ENCODE results near the gene SPAG6. TPM values are rescaled to one million over a fixed set of nuclear protein-coding genes. Genes with fewer than 3 reads are reported as not detected.

The SPAG6 gene
- total and polyA plus RNA-seq, 9 of the 15 experiments (the other 6 are each of a cell fraction or from before 2014, with no cell fraction given) = 3.5 to 23.1 (median 11.8) TPM

DNA sequence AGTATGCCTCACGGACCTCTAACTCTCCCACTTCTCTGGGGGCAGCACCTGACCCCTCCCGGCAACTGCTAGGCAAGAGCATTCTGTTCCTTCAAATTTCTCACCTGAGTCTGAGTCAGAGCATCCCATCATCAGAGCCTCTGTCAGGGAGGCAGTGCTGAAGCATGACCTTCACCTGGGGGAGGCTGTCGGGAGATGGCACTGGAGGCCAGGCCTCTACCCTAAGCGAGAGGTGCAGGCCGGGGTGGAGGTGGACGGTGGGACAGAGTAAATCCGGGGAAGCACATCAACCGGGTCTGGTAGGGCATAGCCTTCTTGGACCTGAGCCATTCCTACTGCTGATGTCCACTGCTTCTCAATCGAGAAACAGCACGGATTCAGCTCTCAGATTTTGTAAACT is 90.4 kb downstream of the SPAG6 start (continued):
- TF ChIP-seq, protein P1, sequence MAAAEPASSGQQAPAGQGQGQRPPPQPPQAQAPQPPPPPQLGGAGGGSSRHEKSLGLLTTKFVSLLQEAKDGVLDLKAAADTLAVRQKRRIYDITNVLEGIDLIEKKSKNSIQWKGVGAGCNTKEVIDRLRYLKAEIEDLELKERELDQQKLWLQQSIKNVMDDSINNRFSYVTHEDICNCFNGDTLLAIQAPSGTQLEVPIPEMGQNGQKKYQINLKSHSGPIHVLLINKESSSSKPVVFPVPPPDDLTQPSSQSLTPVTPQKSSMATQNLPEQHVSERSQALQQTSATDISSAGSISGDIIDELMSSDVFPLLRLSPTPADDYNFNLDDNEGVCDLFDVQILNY (CRISPR knock-in tag; IDR thresholded peaks at IDR 0.05) = no peak
- TF ChIP-seq FOXJ3 (CRISPR knock-in tag; IDR thresholded peaks at IDR 0.05) = no peak

DNA sequence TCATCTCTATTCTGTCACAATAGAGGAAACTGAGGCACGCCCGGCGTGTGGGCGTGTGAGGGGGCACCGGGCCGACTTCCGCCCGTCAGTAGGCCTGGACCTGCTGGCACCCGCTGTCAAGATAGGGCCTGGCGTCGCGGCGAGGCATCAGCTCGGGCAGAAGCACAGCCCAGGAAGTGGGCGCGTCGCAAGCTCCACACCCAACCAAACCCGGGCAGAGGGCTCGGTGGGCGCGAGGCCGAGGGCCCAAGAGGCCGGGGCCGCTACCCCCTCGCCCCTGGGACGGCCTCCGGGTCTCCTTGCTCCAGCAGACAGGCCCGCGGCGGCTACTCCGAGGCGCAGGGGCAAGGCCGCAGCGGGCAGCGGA is 91.2 kb downstream of the SPAG6 start:
- intact Hi-C loops (cut with micrococcal nuclease) = no loop called here
- TF ChIP-seq, protein P2, sequence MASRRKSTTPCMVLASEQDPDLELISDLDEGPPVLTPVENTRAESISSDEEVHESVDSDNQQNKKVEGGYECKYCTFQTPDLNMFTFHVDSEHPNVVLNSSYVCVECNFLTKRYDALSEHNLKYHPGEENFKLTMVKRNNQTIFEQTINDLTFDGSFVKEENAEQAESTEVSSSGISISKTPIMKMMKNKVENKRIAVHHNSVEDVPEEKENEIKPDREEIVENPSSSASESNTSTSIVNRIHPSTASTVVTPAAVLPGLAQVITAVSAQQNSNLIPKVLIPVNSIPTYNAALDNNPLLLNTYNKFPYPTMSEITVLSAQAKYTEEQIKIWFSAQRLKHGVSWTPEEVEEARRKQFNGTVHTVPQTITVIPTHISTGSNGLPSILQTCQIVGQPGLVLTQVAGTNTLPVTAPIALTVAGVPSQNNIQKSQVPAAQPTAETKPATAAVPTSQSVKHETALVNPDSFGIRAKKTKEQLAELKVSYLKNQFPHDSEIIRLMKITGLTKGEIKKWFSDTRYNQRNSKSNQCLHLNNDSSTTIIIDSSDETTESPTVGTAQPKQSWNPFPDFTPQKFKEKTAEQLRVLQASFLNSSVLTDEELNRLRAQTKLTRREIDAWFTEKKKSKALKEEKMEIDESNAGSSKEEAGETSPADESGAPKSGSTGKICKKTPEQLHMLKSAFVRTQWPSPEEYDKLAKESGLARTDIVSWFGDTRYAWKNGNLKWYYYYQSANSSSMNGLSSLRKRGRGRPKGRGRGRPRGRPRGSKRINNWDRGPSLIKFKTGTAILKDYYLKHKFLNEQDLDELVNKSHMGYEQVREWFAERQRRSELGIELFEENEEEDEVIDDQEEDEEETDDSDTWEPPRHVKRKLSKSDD (conservative IDR thresholded peaks at IDR 0.05; ENCODE audit: low read length) = no peak
- TF ChIP-seq ZSCAN32 (CRISPR knock-in tag; IDR thresholded peaks at IDR 0.05) (no peak), ASH1L (IDR thresholded peaks at IDR 0.05; ENCODE audit: borderline replicate concordance, low read depth, partially characterized antibody) (no peak), KAT8 (IDR thresholded peaks at IDR 0.05; ENCODE audit: low read depth) (no peak), ZNF511 (CRISPR knock-in tag; IDR thresholded peaks at IDR 0.05) (no peak), SNRNP70 (optimal IDR thresholded peaks at IDR 0.05; ENCODE audit: low read depth, low read length) (no peak), THRB (CRISPR knock-in tag; conservative IDR thresholded peaks at IDR 0.05) (no peak), LARP7 (IDR thresholded peaks at IDR 0.05) (no peak), ZNF785 (CRISPR knock-in tag; IDR thresholded peaks at IDR 0.05) (no peak), CREB3L1 (IDR thresholded peaks at IDR 0.05; ENCODE audit: borderline replicate concordance, low read depth) (no peak), SRSF3 (IDR thresholded peaks at IDR 0.05; ENCODE audit: insufficient read depth, low read length) (no peak)

More for the DNA sequence above, 91.2 kb downstream of the SPAG6 start:
- Histone ChIP-seq H3K4me1 (replicated peaks in 1 of 2; ENCODE audit: control insufficient read depth in 2 of 2, insufficient read depth in 2 of 2, low read length in 2 of 2) (peaks cover 9 to 14% of the 10 kb centered on the region in 2 experiments; a peak in 3 of 5 replicates), H3K36me3 (ENCODE audit: control insufficient read depth, insufficient read depth, low read length) (no peaks in the 10 kb centered on the region), H3K27me3 (ENCODE audit: control insufficient read depth in 2 of 2, insufficient read depth in 2 of 2, low read length in 2 of 2) (no peaks in the 10 kb centered on the region), H3K27ac (ENCODE audit: extremely low read depth, low read depth, low read length) (no peak overlapping the region), H3K9me3 (replicated peaks; ENCODE audit: control insufficient read depth, insufficient read depth, low read depth, low read length) (peaks cover 1% of the 10 kb centered on the region; the same call in 1 of the 2 replicates), H4K20me1 (replicated peaks; ENCODE audit: control insufficient read depth, insufficient read depth, low read length) (no peaks in the 10 kb centered on the region), H3K4me2 (ENCODE audit: insufficient read depth, low read length) (no peak overlapping the region), H3K79me2 (ENCODE audit: control insufficient read depth, insufficient read depth, low read length) (no peaks in the 10 kb centered on the region), H3K9ac (ENCODE audit: insufficient read depth in 1 of 2, low read depth in 2 of 2, low read length in 2 of 2) (no peak overlapping the region), H3K4me3 (no peak overlapping the region), H2AFZ (ENCODE audit: low read depth, low read length) (no peak overlapping the region), H3K9me1 (ENCODE audit: control insufficient read depth, insufficient read depth, low read length) (no peaks in the 10 kb centered on the region)
- ATAC-seq (no peak), FAIRE-seq (no peak), DNase-seq (ENCODE audit: extremely low read depth in 1 of 4, low spot score in 3 of 4) (no peak)
- 89% methylated on average over 14 of the region's 35 CpGs for WGBS (ENCODE audit: insufficient coverage, low coverage, missing lambda C conversion rate)
- no TSS peak for BruUV-seq (replicated peaks)
- CTCF ChIA-PET (ENCODE audit: low intra/inter-chr PET ratio) = no interaction called here
- POLR2A ChIA-PET = no interaction called here
- in situ Hi-C loops (cut with MboI) = no loop called here
